Ishikawa (cell line): ENCODE measurements around the gene FAAP20.

ENCODE experiments used
- CEBPB ChIP-seq: IDR thresholded peaks from 2 replicates; pipeline ENCODE4 v1.6.1; 2012
- CREB1 ChIP-seq: IDR thresholded peaks from 2 replicates; pipeline ENCODE4 v1.6.1; 2012; ENCODE audit warnings: low read depth
- EGR1 ChIP-seq: IDR thresholded peaks from 2 replicates; pipeline ENCODE4 v1.6.1; 2012
- EP300 ChIP-seq: IDR thresholded peaks from 2 replicates; pipeline ENCODE4 v1.6.1; 2012; ENCODE audit warnings: borderline replicate concordance
- FOXM1 ChIP-seq: IDR thresholded peaks from 2 replicates; pipeline ENCODE4 v1.6.1; 2012; ENCODE audit warnings: low read depth, borderline replicate concordance
- MAX ChIP-seq: IDR thresholded peaks from 2 replicates; pipeline ENCODE4 v1.6.1; 2012
- NFIC ChIP-seq: IDR thresholded peaks from 2 replicates; pipeline ENCODE4 v1.6.1; 2012
- RAD21 ChIP-seq: IDR thresholded peaks from 2 replicates; pipeline ENCODE4 v1.6.1; 2012; ENCODE audit warnings: low read depth
- REST ChIP-seq: IDR thresholded peaks from 2 replicates; pipeline ENCODE4 v1.6.1; 2012; ENCODE audit warnings: low read depth, mild to moderate bottlenecking
- TAF1 ChIP-seq: IDR thresholded peaks from 2 replicates; pipeline ENCODE4 v1.6.1; 2012; ENCODE audit warnings: low read depth, mild to moderate bottlenecking
- TCF12 ChIP-seq: IDR thresholded peaks from 2 replicates; pipeline ENCODE4 v1.6.1; 2012; ENCODE audit warnings: low read depth
- TEAD4 ChIP-seq: IDR thresholded peaks from 2 replicates; pipeline ENCODE4 v1.6.1; 2012
- USF1 ChIP-seq: IDR thresholded peaks from 2 replicates; pipeline ENCODE4 v1.6.1; 2012
- YY1 ChIP-seq: IDR thresholded peaks from 2 replicates; pipeline ENCODE4 v1.6.1; 2012; ENCODE audit warnings: low read depth
- ZBTB7A ChIP-seq: IDR thresholded peaks from 2 replicates; pipeline ENCODE4 v1.6.1; 2012; ENCODE audit warnings: low read depth

FAAP20 gene

GRCh38 chr1:2238361-2239012 lies 43.9 kb upstream of the FAAP20 start:
- TF ChIP-seq CEBPB (no peak), MAX (no peak)

- TF ChIP-seq FOXM1: no peak
- no peak for TF ChIP-seq CREB1
- TF ChIP-seq TEAD4: no peak
- TF ChIP-seq ZBTB7A: no peak
- TF ChIP-seq YY1: no peak
- no peak for TF ChIP-seq MAX
- TF ChIP-seq NFIC: no peak
- no peak for TF ChIP-seq EGR1
- TF ChIP-seq EP300: no peak
- no peak for TF ChIP-seq TAF1
- TF ChIP-seq CEBPB: no peak
- no peak for TF ChIP-seq REST
- TF ChIP-seq USF1: no peak
Measured at GRCh38 chr1:2237773-2238172, 43.2 kb upstream of the FAAP20 start.

GRCh38 chr1:2236695-2237677 lies 42.4 kb upstream of the FAAP20 start:
- no peak for TF ChIP-seq YY1
- no peak for TF ChIP-seq USF1
- TF ChIP-seq REST: no peak
- TF ChIP-seq CREB1: no peak
- no peak for TF ChIP-seq NFIC
- no peak for TF ChIP-seq ZBTB7A
- TF ChIP-seq FOXM1: no peak

GRCh38 chr1:2235300-2235998 lies 40.9 kb upstream of the FAAP20 start:
- TF ChIP-seq YY1: no peak
- no peak for TF ChIP-seq CEBPB
- TF ChIP-seq TCF12: no peak
- no peak for TF ChIP-seq EGR1
- TF ChIP-seq NFIC: no peak
- TF ChIP-seq FOXM1: no peak
- TF ChIP-seq ZBTB7A: no peak
- TF ChIP-seq TAF1: no peak
- TF ChIP-seq CREB1: no peak
- TF ChIP-seq TEAD4: no peak

GRCh38 chr1:2234762-2235113 lies 40.2 kb upstream of the FAAP20 start:
- TF ChIP-seq REST (no peak), TAF1 (no peak), YY1 (no peak), NFIC (no peak), RAD21 (no peak), USF1 (no peak), MAX (no peak), CEBPB (no peak), TCF12 (no peak), TEAD4 (no peak), ZBTB7A (no peak), CREB1 (no peak)
